Rectal smooth muscle tissue (tissue), 1 donor: ENCODE measurements around the gene DDX39B.

ENCODE experiments used
- H3K27ac ChIP-seq: one replicate; pipeline ENCODE4 v1.7.0; 2013; ENCODE audit warnings: low read depth, low read length, inconsistent platforms
- H3K27me3 ChIP-seq: one replicate; pipeline ENCODE4 v1.7.0; 2013; ENCODE audit warnings: low read length; ENCODE audit not compliant: control insufficient read depth, insufficient read depth
- H3K36me3 ChIP-seq: one replicate; pipeline ENCODE4 v1.7.0; 2013; ENCODE audit warnings: low read length; ENCODE audit not compliant: control insufficient read depth, insufficient read depth
- H3K4me1 ChIP-seq: one replicate; pipeline ENCODE4 v1.7.0; 2013; ENCODE audit warnings: low read length; ENCODE audit not compliant: control insufficient read depth, insufficient read depth
- H3K4me3 ChIP-seq: one replicate; pipeline ENCODE4 v1.7.0; 2013; ENCODE audit warnings: low read length
- H3K9ac ChIP-seq: one replicate; pipeline ENCODE4 v1.7.0; 2013; ENCODE audit warnings: low read length

DDX39B gene

DNA sequence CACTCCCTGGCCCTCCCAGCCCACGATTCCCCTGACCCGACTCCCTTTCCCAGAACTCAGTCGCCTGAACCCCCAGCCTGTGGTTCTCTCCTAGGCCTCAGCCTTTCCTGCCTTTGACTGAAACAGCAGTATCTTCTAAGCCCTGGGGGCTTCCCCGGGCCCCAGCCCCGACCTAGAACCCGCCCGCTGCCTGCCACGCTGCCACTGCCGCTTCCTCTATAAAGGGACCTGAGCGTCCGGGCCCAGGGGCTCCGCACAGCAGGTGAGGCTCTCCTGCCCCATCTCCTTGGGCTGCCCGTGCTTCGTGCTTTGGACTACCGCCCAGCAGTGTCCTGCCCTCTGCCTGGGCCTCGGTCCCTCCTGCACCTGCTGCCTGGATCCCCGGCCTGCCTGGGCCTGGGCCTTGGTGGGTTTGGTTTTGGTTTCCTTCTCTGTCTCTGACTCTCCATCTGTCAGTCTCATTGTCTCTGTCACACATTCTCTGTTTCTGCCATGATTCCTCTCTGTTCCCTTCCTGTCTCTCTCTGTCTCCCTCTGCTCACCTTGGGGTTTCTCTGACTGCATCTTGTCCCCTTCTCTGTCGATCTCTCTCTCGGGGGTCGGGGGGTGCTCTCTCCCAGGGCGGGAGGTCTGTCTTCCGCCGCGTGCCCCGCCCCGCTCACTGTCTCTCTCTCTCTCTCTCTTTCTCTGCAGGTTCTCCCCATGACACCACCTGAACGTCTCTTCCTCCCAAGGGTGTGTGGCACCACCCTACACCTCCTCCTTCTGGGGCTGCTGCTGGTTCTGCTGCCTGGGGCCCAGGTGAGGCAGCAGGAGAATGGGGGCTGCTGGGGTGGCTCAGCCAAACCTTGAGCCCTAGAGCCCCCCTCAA lies 30.5 kb upstream of the DDX39B start, which contains the start of gene LTA:
Gene LTA, plus strand, starts transcription at position 249 of the 871 bp plus-strand sequence. Its CDS starts 454 bp downstream, at position 703.
- Histone ChIP-seq H3K36me3 (no peaks in the 10 kb centered on the region), H3K4me3 (peak within 1 kb of the TSS; percentile 46), H3K27ac (no peak within 1 kb of the TSS), H3K4me1 (peaks cover 3% of the 10 kb centered on the region), H3K27me3 (no peaks in the 10 kb centered on the region), H3K9ac (no peak within 1 kb of the TSS)

DNA sequence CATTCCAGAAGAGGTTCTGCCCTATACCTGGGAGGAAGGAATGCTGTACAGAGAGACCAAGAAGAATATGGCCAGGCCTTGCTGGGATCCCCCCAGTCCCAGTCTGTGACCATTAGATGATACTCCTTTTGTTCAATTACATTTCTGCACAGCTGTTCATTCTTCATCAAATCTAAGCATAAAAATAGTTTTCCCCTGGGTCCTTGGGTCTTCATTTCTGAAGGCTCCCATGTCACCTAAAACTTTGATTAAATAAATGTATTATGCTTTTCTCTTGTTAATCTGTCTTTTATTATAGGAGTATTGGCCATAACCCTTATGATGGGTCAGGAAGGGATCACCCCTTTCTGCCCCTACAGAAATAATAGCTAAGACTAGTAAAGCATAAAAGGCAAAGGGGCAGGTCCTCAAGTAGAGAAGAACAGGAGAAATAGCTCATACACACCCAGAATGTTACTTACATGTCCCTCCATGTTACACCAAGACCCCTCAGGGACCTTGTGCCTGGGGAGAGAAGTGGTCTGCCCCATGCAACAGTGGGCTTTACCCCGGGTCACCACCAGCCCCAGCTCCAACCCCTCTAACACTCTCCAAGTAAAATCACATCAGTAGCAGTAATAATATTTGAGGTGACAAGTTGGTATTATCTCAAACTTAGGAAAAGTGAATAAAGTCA lies 28.2 kb upstream of the DDX39B start:
- Histone ChIP-seq H3K27ac (no peak overlapping the region), H3K4me1 (peaks cover under 1% of the 10 kb centered on the region), H3K9ac (no peak overlapping the region)

DNA sequence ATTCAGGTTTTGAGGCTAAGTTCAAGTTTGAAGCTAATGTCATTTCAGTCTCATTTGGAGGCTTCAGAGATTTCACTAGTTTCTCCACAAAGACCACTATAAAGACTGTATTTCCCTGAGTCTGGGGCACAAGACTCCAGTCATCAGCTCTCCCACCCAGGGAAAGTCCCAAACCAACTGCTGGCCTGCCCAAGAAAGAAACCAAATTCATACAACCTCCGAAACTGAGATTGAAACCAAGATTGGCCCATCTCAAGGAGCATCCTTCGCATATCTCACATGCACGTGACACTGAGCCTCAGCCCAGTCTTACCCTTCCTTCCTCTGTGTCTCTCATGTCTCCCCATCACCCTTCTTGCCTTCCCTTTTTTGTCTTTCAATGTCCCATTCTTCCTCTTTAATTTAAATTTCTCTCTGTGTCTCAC lies 26.7 kb upstream of the DDX39B start:
- Histone ChIP-seq H3K4me1 (no peaks in the 10 kb centered on the region), H3K9ac (no peak overlapping the region), H3K36me3 (no peaks in the 10 kb centered on the region), H3K27ac (no peak overlapping the region), H3K4me3 (no peak overlapping the region), H3K27me3 (no peaks in the 10 kb centered on the region)

More for the DNA sequence above, 28.2 kb upstream of the DDX39B start:
- Histone ChIP-seq H3K36me3 (no peaks in the 10 kb centered on the region), H3K27me3 (no peaks in the 10 kb centered on the region), H3K4me3 (no peak overlapping the region)

- no peaks in the 10 kb centered on the region for H3K36me3 ChIP-seq
- no peak overlapping the region for H3K9ac ChIP-seq
- no peaks in the 10 kb centered on the region for H3K27me3 ChIP-seq
- H3K4me1 ChIP-seq, result no peaks in the 10 kb centered on the region
- no peak overlapping the region for H3K27ac ChIP-seq
- no peak overlapping the region for H3K4me3 ChIP-seq
Observed at GRCh38 chr6:31567531-31568370, 25.9 kb upstream of the DDX39B start.

DNA sequence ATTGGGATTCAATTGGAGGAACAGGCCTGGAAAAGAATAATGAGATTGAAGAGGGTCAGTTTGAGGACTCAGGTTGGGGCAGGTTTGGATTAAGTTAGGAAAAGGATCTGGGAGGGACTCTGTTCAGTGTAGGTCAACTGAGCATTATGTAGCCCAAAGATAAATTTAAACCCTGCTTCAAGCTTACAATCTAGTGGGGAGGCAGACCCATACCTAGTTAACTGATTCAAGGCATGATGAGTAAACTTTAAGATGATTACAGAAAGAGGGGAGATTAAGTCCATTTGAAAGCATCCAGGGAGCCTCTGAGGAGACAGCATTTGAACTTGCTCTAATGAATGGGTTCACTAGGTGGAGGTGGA lies 18.9 kb upstream of the DDX39B start:
- no peaks in the 10 kb centered on the region for H3K4me1 ChIP-seq
- H3K27me3 ChIP-seq, result no peaks in the 10 kb centered on the region
- H3K9ac ChIP-seq, result no peak overlapping the region
- no peak overlapping the region for H3K4me3 ChIP-seq
- no peak overlapping the region for H3K27ac ChIP-seq
- peaks cover 11% of the 10 kb centered on the region for H3K36me3 ChIP-seq

GRCh38 chr6:31559958-31560696 lies 18.3 kb upstream of the DDX39B start:
- no peak overlapping the region for H3K4me3 ChIP-seq
- no peak overlapping the region for H3K9ac ChIP-seq
- H3K27me3 ChIP-seq, result no peaks in the 10 kb centered on the region
- H3K36me3 ChIP-seq, result peaks cover 11% of the 10 kb centered on the region
- no peaks in the 10 kb centered on the region for H3K4me1 ChIP-seq
- H3K27ac ChIP-seq, result no peak overlapping the region

GRCh38 chr6:31559606-31559957 lies 17.8 kb upstream of the DDX39B start:
- H3K27ac ChIP-seq, result no peak overlapping the region
- peaks cover 11% of the 10 kb centered on the region for H3K36me3 ChIP-seq
- no peaks in the 10 kb centered on the region for H3K4me1 ChIP-seq
- H3K9ac ChIP-seq, result no peak overlapping the region
- H3K27me3 ChIP-seq, result no peaks in the 10 kb centered on the region
- H3K4me3 ChIP-seq, result no peak overlapping the region

DNA sequence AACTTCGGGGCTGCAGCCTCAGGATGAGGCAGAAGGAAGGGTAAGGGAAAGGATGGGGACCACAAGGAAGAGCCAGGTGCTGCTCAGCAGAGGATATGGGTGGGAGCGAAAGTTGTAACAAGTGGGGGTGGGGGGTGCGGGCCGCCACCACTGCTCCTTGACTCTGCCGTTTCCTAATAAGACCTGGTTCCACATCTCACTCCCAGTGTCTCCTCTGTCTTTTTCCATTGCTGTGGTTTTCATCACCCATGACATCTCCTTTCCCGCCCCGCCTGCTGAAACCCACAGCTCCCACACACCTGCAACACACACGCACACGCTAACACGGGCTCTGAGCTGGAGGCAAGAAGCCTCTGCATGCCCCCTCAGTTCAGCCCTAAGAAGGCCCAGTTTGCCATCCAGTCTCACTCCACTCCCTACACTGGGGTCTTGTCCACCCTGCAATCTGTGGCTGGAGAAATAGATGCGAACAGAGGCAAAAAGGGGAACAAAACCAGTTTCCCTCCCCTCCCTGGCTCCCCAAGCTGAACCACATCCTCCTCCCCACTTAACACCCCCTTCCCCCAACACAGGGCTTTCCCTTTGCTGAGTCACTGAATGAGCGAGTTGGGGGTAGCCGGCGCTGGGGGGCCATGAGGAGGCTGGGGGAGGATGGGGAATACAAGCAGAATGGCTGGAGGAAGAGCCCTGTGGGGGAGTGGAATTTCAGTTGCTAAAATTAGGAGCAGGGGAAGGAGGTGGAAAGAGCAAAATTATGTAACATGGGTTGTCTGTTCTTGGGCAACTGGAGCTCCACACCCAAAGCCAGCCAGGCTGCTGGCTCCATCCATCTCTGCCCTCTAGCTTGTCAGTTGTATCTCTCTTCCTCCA lies 17.1 kb upstream of the DDX39B start:
- Histone ChIP-seq H3K27me3 (no peaks in the 10 kb centered on the region), H3K36me3 (peaks cover 11% of the 10 kb centered on the region), H3K9ac (no peak overlapping the region), H3K27ac (no peak overlapping the region), H3K4me1 (no peaks in the 10 kb centered on the region), H3K4me3 (no peak overlapping the region)

DNA sequence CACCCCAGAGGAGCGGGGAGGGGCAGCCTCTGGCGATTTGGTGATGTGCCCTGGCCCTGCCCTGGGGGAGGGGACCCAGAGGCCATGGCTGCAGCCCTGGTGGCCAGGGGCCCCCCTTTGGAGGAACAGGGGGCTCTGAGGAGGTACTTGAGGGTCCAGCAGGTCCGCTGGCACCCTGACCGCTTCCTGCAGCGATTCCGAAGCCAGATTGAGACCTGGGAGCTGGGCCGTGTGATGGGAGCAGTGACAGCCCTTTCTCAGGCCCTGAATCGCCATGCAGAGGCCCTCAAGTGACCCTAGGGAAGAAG lies 16.5 kb upstream of the DDX39B start:
- H3K4me1 ChIP-seq, result no peaks in the 10 kb centered on the region
- peaks cover 11% of the 10 kb centered on the region for H3K36me3 ChIP-seq
- no peak overlapping the region for H3K9ac ChIP-seq
- H3K27ac ChIP-seq, result no peak overlapping the region
- no peak overlapping the region for H3K4me3 ChIP-seq
- no peaks in the 10 kb centered on the region for H3K27me3 ChIP-seq

DNA sequence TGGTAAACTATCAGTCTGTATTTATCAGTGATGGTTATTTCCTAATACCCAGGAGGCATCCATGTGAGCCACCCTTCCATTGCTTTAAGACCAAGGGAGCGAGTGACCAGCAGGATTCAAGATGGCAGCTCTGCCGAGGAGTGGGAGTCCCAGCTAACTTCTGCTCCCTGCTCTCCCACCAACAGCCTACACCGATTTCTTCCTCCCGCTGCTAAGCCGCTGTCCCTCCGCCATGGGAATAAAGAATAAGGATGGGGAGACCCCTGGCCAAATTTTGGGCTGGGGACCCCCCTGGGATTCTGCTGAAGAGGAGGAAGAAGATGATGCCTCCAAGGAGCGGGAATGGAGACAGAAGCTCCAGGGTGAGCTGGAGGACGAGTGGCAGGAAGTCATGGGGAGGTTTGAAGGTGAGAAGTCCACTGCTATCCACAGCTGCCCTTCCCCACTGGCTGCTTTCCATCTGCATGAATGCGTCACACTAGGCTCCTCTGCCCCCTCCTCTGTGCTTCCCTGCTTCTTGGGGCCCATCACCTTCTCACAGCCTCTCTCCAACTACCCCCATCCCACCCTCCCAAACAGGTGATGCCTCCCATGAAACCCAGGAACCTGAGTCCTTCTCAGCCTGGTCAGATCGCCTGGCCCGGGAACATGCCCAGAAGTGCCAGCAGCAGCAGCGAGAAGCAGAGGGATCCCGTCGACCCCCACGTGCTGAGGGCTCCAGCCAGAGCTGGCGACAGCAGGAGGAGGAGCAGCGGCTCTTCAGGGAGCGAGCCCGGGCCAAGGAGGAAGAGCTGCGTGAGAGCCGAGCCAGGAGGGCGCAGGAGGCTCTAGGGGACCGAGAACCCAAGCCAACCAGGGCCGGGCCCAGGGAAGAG lies 15.9 kb upstream of the DDX39B start:
- Histone ChIP-seq H3K36me3 (peaks cover 11% of the 10 kb centered on the region), H3K4me1 (no peaks in the 10 kb centered on the region), H3K9ac (no peak overlapping the region), H3K27me3 (no peaks in the 10 kb centered on the region), H3K4me3 (no peak overlapping the region), H3K27ac (no peak overlapping the region)

- H3K27me3 ChIP-seq, result no peaks in the 10 kb centered on the region
- H3K36me3 ChIP-seq, result peaks cover 11% of the 10 kb centered on the region
- H3K27ac ChIP-seq, result no peak overlapping the region
- no peaks in the 10 kb centered on the region for H3K4me1 ChIP-seq
- H3K4me3 ChIP-seq, result no peak overlapping the region
- H3K9ac ChIP-seq, result no peak overlapping the region
Observed at GRCh38 chr6:31556307-31556706, 14.5 kb upstream of the DDX39B start.
